HCT116 (cell line): ENCODE data around the gene ADGRA1.

Experiments
- ATF3 ChIP-seq: IDR thresholded peaks from 2 replicates; pipeline ENCODE4 v1.6.1; 2012
- CBX3 ChIP-seq: IDR thresholded peaks from 2 replicates; pipeline ENCODE4 v1.6.1; 2012; ENCODE audit warnings: low read depth
- CEBPB ChIP-seq: IDR thresholded peaks from 2 replicates; pipeline ENCODE4 v1.6.1; 2012; ENCODE audit warnings: low read depth
- CTCF ChIP-seq, 3 experiments: fragments of 200-600 bp in 1 of 3; sonication (generic) in 1 of 3; IDR thresholded peaks in 2 of 3; conservative IDR thresholded peaks in 1 of 3; 2 replicates each; pipeline ENCODE4 v1.5.1; 2012 to 2017; ENCODE audit warnings: low read depth in 2 of 3, low read length in 2 of 3, antibody characterized with exemption in 1 of 3, borderline replicate concordance in 1 of 3, control low read depth in 1 of 3, mild to moderate bottlenecking in 1 of 3, mixed read lengths in 1 of 3, mixed run types in 1 of 3, moderate library complexity in 1 of 3; ENCODE audit not compliant: insufficient read depth in 1 of 3
- EGR1 ChIP-seq: IDR thresholded peaks from 2 replicates; pipeline ENCODE4 v1.6.1; 2012; ENCODE audit warnings: low read depth
- ELF1 ChIP-seq: IDR thresholded peaks from 2 replicates; pipeline ENCODE4 v1.6.1; 2012; ENCODE audit warnings: low read depth, borderline replicate concordance
- EZH2 ChIP-seq: fragments of 200-600 bp; sonication (generic); IDR thresholded peaks from 2 replicates; pipeline ENCODE4 v1.6.1; 2017; ENCODE audit warnings: antibody characterized with exemption, mixed run types
- EZH2phosphoT487 ChIP-seq: fragments of 200-600 bp; IDR thresholded peaks from 2 replicates; pipeline ENCODE4 v1.6.1; 2018; ENCODE audit warnings: antibody characterized with exemption, borderline replicate concordance
- JUND ChIP-seq: IDR thresholded peaks from 2 replicates; pipeline ENCODE4 v1.6.1; 2012
- MAX ChIP-seq: IDR thresholded peaks from 2 replicates; pipeline ENCODE4 v1.6.1; 2012
- POLR2A ChIP-seq: IDR thresholded peaks from 2 replicates; pipeline ENCODE4 v1.7.0; 2011; ENCODE audit warnings: borderline replicate concordance; ENCODE audit not compliant: insufficient read depth, insufficient read length; ENCODE audit errors: extremely low read depth
- POLR2AphosphoS5 ChIP-seq: IDR thresholded peaks from 2 replicates; pipeline ENCODE4 v1.6.1; 2011; ENCODE audit warnings: mild to moderate bottlenecking, low read depth, low read length, moderate library complexity
- SRF ChIP-seq: IDR thresholded peaks from 2 replicates; pipeline ENCODE4 v1.6.1; 2012; ENCODE audit warnings: low read depth
- ZBTB33 ChIP-seq: IDR thresholded peaks from 2 replicates; pipeline ENCODE4 v1.6.1; 2011; ENCODE audit warnings: mild to moderate bottlenecking, low read length, moderate library complexity; ENCODE audit not compliant: insufficient replicate concordance; ENCODE audit errors: extremely low read depth

GRCh38 chr10:133142523-133143199 is 54.9 kb downstream of the ADGRA1 start:
- TF ChIP-seq CTCF (IDR thresholded peaks at IDR 0.05 in 2 of 3, conservative IDR thresholded peaks at IDR 0.05 in 1 of 3; ENCODE audit: borderline replicate concordance in 1 of 3, insufficient read depth in 1 of 3, low read depth in 2 of 3, low read length in 2 of 3) (no peak), POLR2AphosphoS5 (no peak), POLR2A (no peak), EZH2 (no peak), CEBPB (no peak), CBX3 (no peak), ZBTB33 (no peak), JUND (no peak), EGR1 (no peak), SRF (no peak), EZH2phosphoT487 (no peak), MAX (no peak), ATF3 (no peak), ELF1 (no peak)
